Posterior cingulate gyrus (tissue), 11 donors: Measurements from ENCODE around the gene ITGA2.
A peak's percentile ranks its signal among the peaks of the same experiment; 100 is the strongest.
"Not testable (repeated sequence)": the region's sequence is repeated elsewhere in the genome, so short reads cannot be mapped to it uniquely, and the experiment has no call there.

Experiments
- DNase-seq, 10 donors: peaks; one replicate each; pipeline versions ENCODE4 v3.0.0 to v3.0.0-alpha.2; 2020 to 2021; ENCODE audit warnings: mixed read lengths in 3 of 10
- intact Hi-C: fragments of 100-400 bp; cut with DNase I; formaldehyde crosslinking; loops from one replicate; pipeline ENCODE4 v1.15.1; 2023

ITGA2 gene

DNA sequence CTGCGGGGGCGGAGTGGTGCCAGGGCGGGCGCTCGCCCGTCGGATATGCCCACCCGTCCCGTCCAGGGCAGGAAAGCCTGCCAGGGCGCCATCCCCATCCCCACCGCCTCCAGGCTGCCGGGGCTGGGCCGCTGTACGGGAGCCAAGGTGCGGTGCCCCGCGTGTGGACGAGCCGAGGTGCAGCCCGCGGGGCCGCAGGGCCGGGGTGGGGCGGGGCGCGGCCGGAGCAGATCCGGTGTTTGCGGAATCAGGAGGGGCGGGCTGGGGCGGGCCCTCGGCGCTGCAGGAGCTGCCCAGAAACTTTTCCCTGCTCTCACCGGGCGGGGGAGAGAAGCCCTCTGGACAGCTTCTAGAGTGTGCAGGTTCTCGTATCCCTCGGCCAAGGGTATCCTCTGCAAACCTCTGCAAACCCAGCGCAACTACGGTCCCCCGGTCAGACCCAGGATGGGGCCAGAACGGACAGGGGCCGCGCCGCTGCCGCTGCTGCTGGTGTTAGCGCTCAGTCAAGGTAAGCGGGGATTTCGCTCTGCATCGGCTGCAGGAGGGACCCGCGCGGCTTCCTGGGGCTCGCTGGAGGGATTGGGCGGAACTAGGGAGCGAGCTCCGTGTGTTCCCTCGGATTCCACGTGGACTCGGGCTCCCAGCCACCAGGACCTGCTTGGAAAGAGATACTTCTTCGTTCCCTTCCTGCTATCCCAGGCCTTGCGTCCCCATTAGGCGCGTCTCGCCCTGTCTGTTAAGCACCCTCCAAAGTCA lies at the start of gene ITGA2:
Gene ITGA2, plus strand, starts transcription at position 328 of the 756 bp plus-strand sequence. Its CDS starts 117 bp downstream, at position 445.
- peak in 8 of 10 donors; percentile 8 to 88 (median 50) for DNase-seq
- intact Hi-C loops = loop anchor here (2.0 to 10.0 kb wide), 2 partner anchors 40 to 106 kb away; no protein-coding TSS in a partner anchor

GRCh38 chr5:52943285-52943684 lies 45.9 kb upstream of the ITGA2 start:
- intact Hi-C loops = no loop called here
- DNase-seq = no peak

- intact Hi-C loops = no loop called here
- DNase-seq = peak in 1 of 10 donors; percentile 73
Measured at GRCh38 chr5:52943808-52944207, 45.3 kb upstream of the ITGA2 start.

GRCh38 chr5:52945040-52945439 lies 44.1 kb upstream of the ITGA2 start:
- DNase-seq = no peak
- intact Hi-C loops = no loop called here

DNA sequence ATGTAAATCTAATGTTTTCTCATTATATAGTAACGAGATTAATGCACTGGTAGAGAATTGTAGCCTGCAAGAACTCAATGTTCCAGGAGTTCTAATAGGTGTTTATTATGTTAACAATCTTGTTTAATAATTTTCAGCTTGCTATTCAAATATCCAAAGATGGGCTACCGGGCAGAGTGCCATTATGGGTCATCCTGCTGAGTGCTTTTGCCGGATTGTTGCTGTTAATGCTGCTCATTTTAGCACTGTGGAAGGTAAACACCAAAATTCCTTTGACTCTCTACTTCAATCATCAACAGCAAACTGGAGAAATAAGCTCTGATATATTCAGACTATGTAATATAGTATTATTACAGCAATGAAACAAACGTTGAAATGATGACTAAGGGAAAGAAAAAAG lies 41.9 kb upstream of the ITGA2 start:
- DNase-seq = peak in 1 of 10 donors; percentile 32
- intact Hi-C loops = no loop called here

DNA sequence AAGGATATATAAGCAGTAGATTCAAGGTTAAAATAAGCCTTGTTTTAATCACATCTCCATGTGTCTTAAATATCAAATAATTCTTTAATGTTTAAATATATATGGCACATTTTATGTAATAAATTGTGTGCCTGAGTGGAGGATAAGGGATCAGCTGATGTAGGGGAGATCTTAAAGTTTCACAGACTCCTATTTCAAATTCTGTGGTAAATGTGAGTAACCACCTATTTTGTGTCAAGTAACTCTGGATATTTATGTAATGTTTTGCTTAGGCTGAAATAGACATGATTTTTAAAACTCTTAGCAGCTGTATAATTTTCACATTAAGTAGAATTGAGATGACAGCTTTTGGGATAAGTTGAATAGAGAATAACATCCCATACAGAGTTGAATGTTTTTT lies 41.3 kb upstream of the ITGA2 start:
- no peak for DNase-seq
- intact Hi-C loops = loop anchor here (1.0 to 2.0 kb wide), 2 partner anchors 41 to 148 kb away; partner anchors contain the start of gene ITGA2

- intact Hi-C loops = loop anchor here (1.0 to 2.0 kb wide), 2 partner anchors 40 to 148 kb away; partner anchors contain the start of gene ITGA2
- peak in 7 of 10 donors; percentile 34 to 82 (median 54) for DNase-seq
Measured at GRCh38 chr5:52948418-52949076, 40.6 kb upstream of the ITGA2 start.

GRCh38 chr5:52950686-52951085 lies 38.5 kb upstream of the ITGA2 start:
- no peak for DNase-seq
- intact Hi-C loops = no loop called here

DNA sequence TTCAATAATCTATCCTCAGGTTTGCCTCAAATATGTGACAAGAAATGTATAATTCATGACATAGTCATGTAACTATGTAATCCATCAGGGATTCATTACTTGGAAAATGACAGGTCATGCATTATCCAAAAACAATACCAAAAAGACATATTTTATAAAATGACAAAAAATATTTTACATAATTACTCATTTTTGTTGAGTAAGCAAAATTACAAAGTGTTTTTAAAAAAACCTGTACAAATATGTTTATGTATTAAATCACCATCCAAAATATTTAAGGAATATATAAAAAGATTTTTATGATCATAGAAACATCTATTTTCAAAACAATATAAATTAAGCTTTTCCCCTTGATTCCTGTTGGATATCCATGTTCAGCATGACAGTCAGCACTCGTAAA lies 36.7 kb upstream of the ITGA2 start:
- DNase-seq = no peak
- intact Hi-C loops = no loop called here

DNA sequence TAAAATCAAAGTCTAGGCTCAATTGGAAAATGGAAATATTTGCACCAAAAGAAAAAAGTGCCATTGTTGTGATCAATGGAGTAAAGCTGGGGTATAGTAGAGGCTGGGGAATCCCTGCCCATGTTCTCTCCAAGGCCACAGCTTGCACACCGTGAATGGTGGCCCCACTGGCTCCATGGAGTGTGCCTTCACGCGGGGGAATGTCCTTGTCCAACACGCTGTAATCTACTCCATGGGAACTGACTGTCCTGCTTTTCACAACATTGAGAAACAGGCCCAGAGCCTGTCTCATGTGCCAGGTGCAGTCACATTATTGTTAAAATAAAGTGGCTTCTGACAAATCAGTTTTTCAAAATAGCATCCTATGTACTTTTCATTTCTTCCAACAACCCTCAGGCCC lies 33.1 kb upstream of the ITGA2 start:
- intact Hi-C loops = no loop called here
- peak in 1 of 10 donors; percentile 59 for DNase-seq

GRCh38 chr5:52956915-52957747 lies 32.0 kb upstream of the ITGA2 start:
- intact Hi-C loops = no loop called here
- no peak for DNase-seq

- intact Hi-C loops = no loop called here
- no peak for DNase-seq
Measured at GRCh38 chr5:52961274-52961681, 27.9 kb upstream of the ITGA2 start.

GRCh38 chr5:52963636-52964035 lies 25.5 kb upstream of the ITGA2 start:
- intact Hi-C loops = no loop called here
- no peak for DNase-seq

- no peak for DNase-seq
- intact Hi-C loops = no loop called here
Measured at GRCh38 chr5:52964138-52964537, 25.0 kb upstream of the ITGA2 start.

- intact Hi-C loops, DNase-seq: not testable (repeated sequence)
Measured at GRCh38 chr5:52976157-52976556, 13.0 kb upstream of the ITGA2 start.

GRCh38 chr5:52977264-52977897 lies 11.8 kb upstream of the ITGA2 start:
- intact Hi-C loops = no loop called here

GRCh38 chr5:52981507-52981906 lies 7.6 kb upstream of the ITGA2 start:
- intact Hi-C loops = loop anchor here (10.0 kb wide), 1 partner anchor 113 kb away; no protein-coding TSS in a partner anchor

More at GRCh38 chr5:52977264-52977897, 11.8 kb upstream of the ITGA2 start:
- no peak for DNase-seq

DNA sequence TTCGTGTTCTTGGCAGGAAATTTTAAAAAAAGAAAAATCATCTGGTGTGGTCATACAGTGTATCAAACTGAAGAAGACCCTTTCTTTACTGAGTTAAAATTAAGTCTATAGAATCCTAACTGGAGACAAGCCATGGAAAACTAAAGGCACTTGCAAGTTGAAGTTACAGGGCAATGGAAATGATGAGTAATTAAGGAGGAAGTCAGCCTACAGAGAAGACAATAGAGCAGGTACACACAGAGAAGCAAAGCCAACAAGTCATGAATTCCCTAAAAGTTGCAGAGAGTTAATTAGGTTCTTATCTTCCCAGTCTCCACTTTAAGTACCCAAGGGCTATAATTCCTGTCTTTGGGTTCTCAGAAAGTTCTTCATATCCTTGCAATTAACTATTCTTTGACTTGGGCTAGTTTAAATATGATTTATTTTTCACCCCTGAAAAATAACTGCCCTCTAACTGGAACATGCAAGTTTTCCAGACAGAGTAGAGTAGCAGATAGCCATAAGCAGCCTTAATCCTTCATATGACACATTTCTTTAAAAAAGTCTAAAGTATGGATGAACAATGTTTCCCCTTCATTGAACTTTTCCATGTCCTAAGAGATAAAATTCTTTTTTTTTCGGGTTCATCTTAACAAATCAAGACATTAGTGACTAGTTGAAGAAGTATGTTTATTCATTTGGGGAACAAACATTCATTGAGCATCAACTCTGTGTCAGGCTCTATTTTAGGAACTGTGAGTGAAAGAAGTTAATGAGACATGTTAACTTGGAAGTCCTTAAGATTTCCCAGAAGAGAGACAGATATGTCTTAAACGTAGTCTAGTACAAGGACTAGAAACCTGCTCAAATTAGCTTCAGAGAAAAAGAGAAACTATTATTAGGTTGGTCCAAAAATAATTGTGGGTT lies 5.2 kb upstream of the ITGA2 start:
- no peak for DNase-seq

More at GRCh38 chr5:52981507-52981906, 7.6 kb upstream of the ITGA2 start:
- DNase-seq = no peak

GRCh38 chr5:52985306-52985705 lies 3.8 kb upstream of the ITGA2 start:
- intact Hi-C loops = loop anchor here (10.0 kb wide), 1 partner anchor 109 kb away; no protein-coding TSS in a partner anchor
- DNase-seq = no peak

More for the DNA sequence above, 5.2 kb upstream of the ITGA2 start:
- intact Hi-C loops = loop anchor here (10.0 kb wide), 1 partner anchor 111 kb away; no protein-coding TSS in a partner anchor
